GM21786 (cell line): ENCODE results near the gene CFAP20DC.
"Not testable (repeated sequence)": the region's sequence is repeated elsewhere in the genome, so short reads cannot be mapped to it uniquely, and the experiment has no call there.

Experiments
- ATAC-seq: cut with Tn5 transposase; IDR thresholded peaks from one replicate; pipeline ENCODE4 v1.9.1; 2021; ENCODE audit not compliant: unreplicated experiment

CFAP20DC gene

GRCh38 chr3:59049671-59050331 is at the start of gene CFAP20DC:
TSS of gene CFAP20DC (minus strand) at chr3:59050025. CDS start at chr3:59049631, 394 bp downstream.
- peak; percentile 99 for ATAC-seq

- not testable (repeated sequence) for ATAC-seq
Measured at GRCh38 chr3:59098516-59098915, 48.7 kb upstream of the CFAP20DC start.

GRCh38 chr3:59094446-59094845 is 44.6 kb upstream of the CFAP20DC start:
- no peak for ATAC-seq

GRCh38 chr3:59093521-59093920 is 43.7 kb upstream of the CFAP20DC start:
- no peak for ATAC-seq

- no peak for ATAC-seq
Measured at GRCh38 chr3:59088761-59089160, 38.9 kb upstream of the CFAP20DC start.

- ATAC-seq, result no peak
Measured at GRCh38 chr3:59085976-59086375, 36.2 kb upstream of the CFAP20DC start.

GRCh38 chr3:59084583-59084982 is 34.8 kb upstream of the CFAP20DC start:
- ATAC-seq, result no peak

- no peak for ATAC-seq
Measured at GRCh38 chr3:59082106-59082505, 32.3 kb upstream of the CFAP20DC start.

- no peak for ATAC-seq
Measured at GRCh38 chr3:59081071-59081470, 31.2 kb upstream of the CFAP20DC start.

- no peak for ATAC-seq
Measured at GRCh38 chr3:59079962-59080361, 30.1 kb upstream of the CFAP20DC start.

- ATAC-seq, result no peak
Measured at GRCh38 chr3:59074764-59075163, 24.9 kb upstream of the CFAP20DC start.

- no peak for ATAC-seq
Measured at GRCh38 chr3:59072681-59073080, 22.9 kb upstream of the CFAP20DC start.

- ATAC-seq, result no peak
Measured at GRCh38 chr3:59069838-59070237, 20.0 kb upstream of the CFAP20DC start.

- ATAC-seq, result no peak
Measured at GRCh38 chr3:59065240-59065639, 15.4 kb upstream of the CFAP20DC start.

- ATAC-seq, result no peak
Measured at GRCh38 chr3:59064728-59065127, 14.9 kb upstream of the CFAP20DC start.

- ATAC-seq, result no peak
Measured at GRCh38 chr3:59064276-59064675, 14.5 kb upstream of the CFAP20DC start.

- ATAC-seq, result no peak
Measured at GRCh38 chr3:59056706-59057105, 6.9 kb upstream of the CFAP20DC start.

- ATAC-seq, result no peak
Measured at GRCh38 chr3:59052803-59053411, 3.1 kb upstream of the CFAP20DC start.

GRCh38 chr3:59050811-59051414 is 1.1 kb upstream of the CFAP20DC start:
- ATAC-seq, result not testable (repeated sequence)

- no peak for ATAC-seq
Measured at GRCh38 chr3:59046839-59047238, 3.0 kb downstream of the CFAP20DC start.

- no peak for ATAC-seq
Measured at GRCh38 chr3:59043391-59043790, 6.4 kb downstream of the CFAP20DC start.

- ATAC-seq, result no peak
Measured at GRCh38 chr3:59040902-59041301, 8.9 kb downstream of the CFAP20DC start.
